Mesothelial cell of epicardium (in vitro differentiated cells): ENCODE results near the gene AZU1. TPM values are rescaled to one million over a fixed set of nuclear protein-coding genes. Genes with fewer than 3 reads are reported as not detected.
"Not testable (repeated sequence)": the region's sequence is repeated elsewhere in the genome, so short reads cannot be mapped to it uniquely, and the experiment has no call there.

Source experiments
- DNase-seq, 2 experiments: peaks; one replicate each; pipeline ENCODE4 v3.0.0; 2021; ENCODE audit warnings: low spot score in 2 of 2; ENCODE audit not compliant: unreplicated experiment in 2 of 2
- H3K27ac Mint-ChIP-seq: 2 replicates; pipeline ENCODE4 v1.8.0; 2021; ENCODE audit warnings: mixed read lengths
- H3K27me3 Mint-ChIP-seq: 2 replicates; pipeline ENCODE4 v1.8.0; 2021; ENCODE audit warnings: low read depth, mixed read lengths
- H3K36me3 Mint-ChIP-seq: 2 replicates; pipeline ENCODE4 v1.8.0; 2021; ENCODE audit warnings: mixed read lengths
- H3K4me1 Mint-ChIP-seq: 2 replicates; pipeline ENCODE4 v1.8.0; 2021; ENCODE audit warnings: mixed read lengths
- H3K4me3 Mint-ChIP-seq: 2 replicates; pipeline ENCODE4 v1.8.0; 2021; ENCODE audit warnings: mild to moderate bottlenecking, moderate library complexity, mixed read lengths
- H3K9me3 Mint-ChIP-seq: 2 replicates; pipeline ENCODE4 v1.8.0; 2021; ENCODE audit warnings: mixed read lengths
- CTCF ChIP-seq: fragments of 200-600 bp; sonication (generic); IDR thresholded peaks from one replicate; pipeline ENCODE4 v1.5.0; 2021; ENCODE audit warnings: antibody characterized with exemption; ENCODE audit not compliant: unreplicated experiment
- total RNA-seq: library from RNA; stranded (reverse); gene quantifications from 3 replicates; pipeline ENCODE4 v1.2.1, GENCODE V29; 2021

Gene AZU1
- total RNA-seq, 1 donor from 2014 or later = 6.7 TPM

- DNase-seq = no peak
- H3K27ac Mint-ChIP-seq = no peak within 1 kb of the TSS
- H3K27me3 Mint-ChIP-seq = no peaks in the 10 kb centered on the region
- no peaks in the 10 kb centered on the region for H3K9me3 Mint-ChIP-seq
- H3K36me3 Mint-ChIP-seq = no peaks in the 10 kb centered on the region
- TF ChIP-seq CTCF = no peak
- H3K4me3 Mint-ChIP-seq = no peak within 1 kb of the TSS
- H3K4me1 Mint-ChIP-seq = peaks cover 2% of the 10 kb centered on the region
Measured at GRCh38 chr19:852136-853013, 24.7 kb downstream of the AZU1 start, which contains the start of gene ELANE. Gene ELANE (plus strand): TSS chr19:852303. CDS start chr19:852329, 26 bp downstream.

- H3K27me3 Mint-ChIP-seq = peaks cover 2% of the 10 kb centered on the region
- H3K27ac Mint-ChIP-seq = no peak overlapping the region
- no peak overlapping the region for H3K4me3 Mint-ChIP-seq
- no peaks in the 10 kb centered on the region for H3K4me1 Mint-ChIP-seq
- no peaks in the 10 kb centered on the region for H3K9me3 Mint-ChIP-seq
- no peaks in the 10 kb centered on the region for H3K36me3 Mint-ChIP-seq
- no peak for DNase-seq
- TF ChIP-seq CTCF = no peak
Measured at GRCh38 chr19:853014-853585, 25.5 kb downstream of the AZU1 start.

GRCh38 chr19:853614-854220 lies 26.1 kb downstream of the AZU1 start:
- not testable (repeated sequence) for H3K4me3 Mint-ChIP-seq, H3K27ac Mint-ChIP-seq, H3K4me1 Mint-ChIP-seq, H3K27me3 Mint-ChIP-seq, DNase-seq, H3K9me3 Mint-ChIP-seq, H3K36me3 Mint-ChIP-seq

- TF ChIP-seq CTCF = no peak
- no peaks in the 10 kb centered on the region for H3K4me1 Mint-ChIP-seq
- no peaks in the 10 kb centered on the region for H3K9me3 Mint-ChIP-seq
- no peak overlapping the region for H3K4me3 Mint-ChIP-seq
- peaks cover 8% of the 10 kb centered on the region for H3K27me3 Mint-ChIP-seq
- no peaks in the 10 kb centered on the region for H3K36me3 Mint-ChIP-seq
- no peak overlapping the region for H3K27ac Mint-ChIP-seq
- no peak for DNase-seq
Measured at GRCh38 chr19:854549-854948, 26.9 kb downstream of the AZU1 start.

GRCh38 chr19:855142-855541 lies 27.5 kb downstream of the AZU1 start:
- DNase-seq = no peak
- Mint-ChIP-seq H3K27me3 (peaks cover 14% of the 10 kb centered on the region), H3K9me3 (no peaks in the 10 kb centered on the region), H3K36me3 (no peaks in the 10 kb centered on the region), H3K4me1 (no peaks in the 10 kb centered on the region), H3K4me3 (no peak overlapping the region), H3K27ac (no peak overlapping the region)
- TF ChIP-seq CTCF = no peak

- H3K4me3 Mint-ChIP-seq = no peak overlapping the region
Measured at GRCh38 chr19:855566-856120, 28.0 kb downstream of the AZU1 start.

More at GRCh38 chr19:855566-856120, 28.0 kb downstream of the AZU1 start:
- no peak for DNase-seq
- Mint-ChIP-seq H3K27me3 (peaks cover 14% of the 10 kb centered on the region), H3K4me1 (no peaks in the 10 kb centered on the region), H3K36me3 (no peaks in the 10 kb centered on the region), H3K9me3 (no peaks in the 10 kb centered on the region), H3K27ac (no peak overlapping the region)
- TF ChIP-seq CTCF = no peak
